Body of pancreas (tissue), 4 donors: ENCODE data around the gene SYNGR3. TPM values are rescaled to one million over a fixed set of nuclear protein-coding genes. Genes with fewer than 3 reads are reported as not detected.

Experiments used
- ATAC-seq: fragments of 150-250 bp; one replicate; pipeline ENCODE4 v1.9.1; 2016
- DNase-seq, 4 donors: peaks; one replicate each; pipeline ENCODE4 v3.0.0-alpha.2; 2019
- H3K27ac ChIP-seq, 4 donors: fragments of 200-600 bp; sonication (generic); 1 replicate in 3 of 4; 2 replicates in 1 of 4; pipeline versions ENCODE4 v1.5.1 to v1.6.1; 2016 to 2019; ENCODE audit warnings: mild to moderate bottlenecking in 1 of 4, mixed read lengths in 1 of 4, moderate library complexity in 1 of 4
- H3K27me3 ChIP-seq, 2 donors: fragments of 200-600 bp; sonication (generic); one replicate each; pipeline ENCODE4 v1.6.0; 2016; ENCODE audit warnings: mild to moderate bottlenecking in 1 of 2
- H3K36me3 ChIP-seq, 2 donors: fragments of 200-600 bp; sonication (generic); replicated peaks in 1 of 2; 2 replicates each; pipeline ENCODE4 v1.5.1; 2016; ENCODE audit warnings: low read depth in 2 of 2; ENCODE audit not compliant: insufficient read depth in 1 of 2
- H3K4me1 ChIP-seq: fragments of 200-600 bp; sonication (generic); one replicate; pipeline ENCODE4 v1.6.0; 2016
- H3K4me3 ChIP-seq, 2 donors: fragments of 200-600 bp; sonication (generic); 1 replicate in 1 of 2; 2 replicates in 1 of 2; pipeline ENCODE4 v1.5.1; 2016 to 2019
- H3K9me3 ChIP-seq, 3 donors: fragments of 200-600 bp; sonication (generic); 1 replicate in 2 of 3; 2 replicates in 1 of 3; pipeline ENCODE4 v1.5.1; 2016
- POLR2A ChIP-seq, 3 donors: fragments of 450-650 bp; IDR thresholded peaks; one replicate each; pipeline ENCODE4 v1.6.1; 2016; ENCODE audit warnings: antibody characterized with exemption in 3 of 3, mild to moderate bottlenecking in 2 of 3
- WGBS, 2 donors: methylation state at CpG; one replicate each; pipeline ENCODE4 v1.1.5; 2017; 5-methylcytosine and 5-hydroxymethylcytosine counted together
- intact Hi-C: fragments of 100-400 bp; cut with DNase I; formaldehyde crosslinking; loops from one replicate; pipeline ENCODE4 v1.15.1; 2023
- total RNA-seq, 2 donors: library from RNA; depleted of rRNA; stranded (reverse); fragments of >200 nt; gene quantifications; one replicate each; pipeline ENCODE4 v1.1.0, GENCODE V29; 2016
- TF ChIP-seq, protein P1 (sequence below), 7 experiments: fragments of 450-650 bp in 4 of 7; fragments of 200-600 bp in 3 of 7; sonication (generic) in 3 of 7; IDR thresholded peaks; one replicate each; pipeline ENCODE4 v1.5.1; 2016 to 2019; ENCODE audit warnings: antibody characterized with exemption in 7 of 7

The SYNGR3 gene
- total RNA-seq, 2 donors from 2014 or later, result 0.33 to 1.6 TPM

DNA sequence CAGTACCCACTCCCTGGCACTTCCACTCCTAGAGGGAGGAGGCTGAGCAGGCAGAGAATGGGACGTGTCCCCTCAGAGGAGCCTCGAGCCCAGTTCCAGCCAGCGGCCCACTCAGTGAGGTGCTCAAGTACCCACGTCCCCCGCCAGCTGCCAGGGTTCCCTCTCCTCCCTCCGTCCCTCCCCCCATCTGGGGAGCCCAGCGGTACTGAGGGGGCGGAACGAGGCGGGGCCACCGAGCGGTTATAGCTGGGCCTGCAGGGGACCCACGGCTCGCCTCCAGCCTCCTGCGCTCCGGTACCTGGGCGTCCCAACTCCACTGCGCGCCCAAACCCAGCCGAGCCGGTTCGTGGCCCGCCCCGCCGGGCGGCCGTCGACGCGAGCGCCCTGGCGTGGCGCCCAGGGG, 29.7 kb downstream of the SYNGR3 start, which contains the start of gene NPW:
TSS of gene NPW (plus strand) at position 268 of the 403 bp plus-strand sequence.
- no peak for ATAC-seq
- Histone ChIP-seq H3K27ac (no peak within 1 kb of the TSS), H3K4me3 (no peak within 1 kb of the TSS), H3K36me3 (no peaks in the 10 kb centered on the region), H3K9me3 (no peaks in the 10 kb centered on the region), H3K4me1 (peaks cover 32% of the 10 kb centered on the region), H3K27me3 (peaks cover 0 to 10% of the 10 kb centered on the region in 2 donors)
- no peak for DNase-seq
- WGBS, 2 donors, result 2 to 3% methylated on average over 9 to 25 of the region's 33 CpGs
- TF ChIP-seq, protein P1, sequence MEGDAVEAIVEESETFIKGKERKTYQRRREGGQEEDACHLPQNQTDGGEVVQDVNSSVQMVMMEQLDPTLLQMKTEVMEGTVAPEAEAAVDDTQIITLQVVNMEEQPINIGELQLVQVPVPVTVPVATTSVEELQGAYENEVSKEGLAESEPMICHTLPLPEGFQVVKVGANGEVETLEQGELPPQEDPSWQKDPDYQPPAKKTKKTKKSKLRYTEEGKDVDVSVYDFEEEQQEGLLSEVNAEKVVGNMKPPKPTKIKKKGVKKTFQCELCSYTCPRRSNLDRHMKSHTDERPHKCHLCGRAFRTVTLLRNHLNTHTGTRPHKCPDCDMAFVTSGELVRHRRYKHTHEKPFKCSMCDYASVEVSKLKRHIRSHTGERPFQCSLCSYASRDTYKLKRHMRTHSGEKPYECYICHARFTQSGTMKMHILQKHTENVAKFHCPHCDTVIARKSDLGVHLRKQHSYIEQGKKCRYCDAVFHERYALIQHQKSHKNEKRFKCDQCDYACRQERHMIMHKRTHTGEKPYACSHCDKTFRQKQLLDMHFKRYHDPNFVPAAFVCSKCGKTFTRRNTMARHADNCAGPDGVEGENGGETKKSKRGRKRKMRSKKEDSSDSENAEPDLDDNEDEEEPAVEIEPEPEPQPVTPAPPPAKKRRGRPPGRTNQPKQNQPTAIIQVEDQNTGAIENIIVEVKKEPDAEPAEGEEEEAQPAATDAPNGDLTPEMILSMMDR (IDR thresholded peaks at IDR 0.05), result no peak
- TF ChIP-seq POLR2A (IDR thresholded peaks at IDR 0.05), result no peak
- intact Hi-C loops, result loop anchor here (5.0 kb wide), 1 partner anchor 123 kb away; no protein-coding TSS in a partner anchor

GRCh38 chr16:2019921-2020831, 30.4 kb downstream of the SYNGR3 start:
- TF ChIP-seq, protein P1 (IDR thresholded peaks at IDR 0.05), result no peak
- TF ChIP-seq POLR2A (IDR thresholded peaks at IDR 0.05), result no peak
- Histone ChIP-seq H3K4me3 (no peak overlapping the region), H3K9me3 (no peaks in the 10 kb centered on the region), H3K36me3 (no peaks in the 10 kb centered on the region), H3K27ac (no peak overlapping the region), H3K4me1 (peaks cover 32% of the 10 kb centered on the region), H3K27me3 (peaks cover 0 to 10% of the 10 kb centered on the region in 2 donors)
- intact Hi-C loops, result loop anchor here (5.0 to 10.0 kb wide), 2 partner anchors 65 to 122 kb away; no protein-coding TSS in a partner anchor
- WGBS, 2 donors, result 3 to 4% methylated on average over 17 to 81 of the region's 96 CpGs
- ATAC-seq (no peak), DNase-seq (peak in 1 of 4 donors; percentile 13)

DNA sequence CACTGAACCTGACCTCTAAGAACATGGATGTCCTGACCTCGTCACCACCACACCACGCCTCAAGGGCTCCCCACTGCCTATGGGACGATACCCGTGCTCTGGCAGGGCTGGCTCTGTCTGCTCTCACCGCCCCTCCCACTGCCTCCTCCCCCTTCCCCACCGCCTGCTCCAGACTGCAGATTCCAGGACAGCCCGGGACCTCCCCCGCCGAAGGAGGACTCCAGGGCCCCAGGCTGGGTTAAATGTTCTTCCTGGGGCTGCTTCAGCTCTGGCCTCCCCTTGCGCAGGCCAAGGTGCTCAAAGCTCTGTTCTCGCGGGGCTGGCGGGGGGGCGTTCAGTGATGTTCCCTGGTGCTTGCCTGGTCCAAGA, 32.9 kb downstream of the SYNGR3 start:
- Histone ChIP-seq H3K36me3 (no peaks in the 10 kb centered on the region), H3K4me3 (no peak overlapping the region), H3K4me1 (peaks cover 44% of the 10 kb centered on the region), H3K27ac (no peak overlapping the region), H3K27me3 (peaks cover 0 to 10% of the 10 kb centered on the region in 2 donors), H3K9me3 (no peaks in the 10 kb centered on the region)
- intact Hi-C loops, result loop anchor here (10.0 kb wide), 1 partner anchor 62 kb away; no protein-coding TSS in a partner anchor
- 0 to 2% methylated on average over 3 to 14 of the region's 14 CpGs for WGBS, 2 donors
- DNase-seq (peak in 3 of 4 donors; percentile 48 to 59 (median 51)), ATAC-seq (peak; percentile 13)
- no peak for TF ChIP-seq POLR2A (IDR thresholded peaks at IDR 0.05)
- TF ChIP-seq, protein P1 (IDR thresholded peaks at IDR 0.05), result no peak

GRCh38 chr16:2023092-2024031, 33.6 kb downstream of the SYNGR3 start:
- 5 to 16% methylated on average over 16 to 53 of the region's 53 CpGs for WGBS, 2 donors
- Histone ChIP-seq H3K27ac (peak overlapping the region in 2 of 4 donors; percentile 55 to 58), H3K4me3 (no peak overlapping the region), H3K36me3 (no peaks in the 10 kb centered on the region), H3K4me1 (peaks cover 51% of the 10 kb centered on the region), H3K27me3 (peaks cover 0 to 10% of the 10 kb centered on the region in 2 donors), H3K9me3 (no peaks in the 10 kb centered on the region)
- intact Hi-C loops, result loop anchor here (10.0 kb wide), 1 partner anchor 61 kb away; no protein-coding TSS in a partner anchor
- DNase-seq (peak; percentile 93 to 96 (median 95)), ATAC-seq (peak; percentile 91)
- peak in 2 of 3 donors; percentile 24 to 29 for TF ChIP-seq POLR2A (IDR thresholded peaks at IDR 0.05)
- TF ChIP-seq, protein P1 (IDR thresholded peaks at IDR 0.05), result peak; percentile 97 to 99 (median 99)
